Measurements from ENCODE around the gene CLNK. TPM values are rescaled to one million over a fixed set of nuclear protein-coding genes. Genes with fewer than 3 reads are reported as not detected.

The CLNK gene
- total RNA-seq, 1 experiment from 2014 or later: not detected

- H3K27me3 ChIP-seq (ENCODE audit: insufficient read depth, low read length): no peaks in the 10 kb centered on the region
- H3K4me2 ChIP-seq (ENCODE audit: low read length): no peak overlapping the region
- no peak for TF ChIP-seq SIN3A (IDR thresholded peaks at IDR 0.05; ENCODE audit: low read depth)
- no peak for TF ChIP-seq ATF3 (IDR thresholded peaks at IDR 0.05)
- no peak for TF ChIP-seq EZH2phosphoT487 (IDR thresholded peaks at IDR 0.05; ENCODE audit: borderline replicate concordance)
- no peak for TF ChIP-seq SRF (IDR thresholded peaks at IDR 0.05; ENCODE audit: low read depth)
- no peak for TF ChIP-seq ZNF274 (IDR thresholded peaks at IDR 0.05; ENCODE audit: low read depth, low read length)
- TF ChIP-seq JUND (IDR thresholded peaks at IDR 0.05): no peak
- no peak for TF ChIP-seq REST (IDR thresholded peaks at IDR 0.05; ENCODE audit: low read depth)
- no peak for TF ChIP-seq POLR2AphosphoS5 (IDR thresholded peaks at IDR 0.05; ENCODE audit: low read depth, low read length)
- TF ChIP-seq CTCF (IDR thresholded peaks at IDR 0.05 in 2 of 3, conservative IDR thresholded peaks at IDR 0.05 in 1 of 3; ENCODE audit: borderline replicate concordance in 1 of 3, insufficient read depth in 1 of 3, low read depth in 2 of 3, low read length in 2 of 3): no peak
- TF ChIP-seq CBX3 (IDR thresholded peaks at IDR 0.05; ENCODE audit: low read depth): no peak
- TF ChIP-seq TCF7L2 (IDR thresholded peaks at IDR 0.05; ENCODE audit: borderline replicate concordance, extremely low read depth, insufficient read depth, insufficient read length): no peak
- no peak for TF ChIP-seq EZH2 (IDR thresholded peaks at IDR 0.05)
- no peak for TF ChIP-seq ELF1 (IDR thresholded peaks at IDR 0.05; ENCODE audit: borderline replicate concordance, low read depth)
- TF ChIP-seq FOSL1 (IDR thresholded peaks at IDR 0.05; ENCODE audit: low read depth): no peak
- no peak for TF ChIP-seq CEBPB (IDR thresholded peaks at IDR 0.05; ENCODE audit: low read depth)
- TF ChIP-seq RAD21 (IDR thresholded peaks at IDR 0.05; ENCODE audit: low read depth): no peak
- TF ChIP-seq SP1 (IDR thresholded peaks at IDR 0.05; ENCODE audit: low read depth): no peak
- no peak for TF ChIP-seq ZFX (IDR thresholded peaks at IDR 0.05)
- TF ChIP-seq POLR2A (IDR thresholded peaks at IDR 0.05; ENCODE audit: borderline replicate concordance, extremely low read depth, insufficient read depth, insufficient read length): no peak
- no peak for TF ChIP-seq EGR1 (IDR thresholded peaks at IDR 0.05; ENCODE audit: low read depth)
- ChIA-PET CTCF (no interaction called here), RAD21 (ENCODE audit: low non-redundant PET in 1 of 2, low total read pairs in 2 of 2, uncharacterized antibody in 2 of 2, unreplicated experiment in 2 of 2) (no interaction called here), POLR2A (no interaction called here)
- no peaks in the 10 kb centered on the region for H3K9me3 ChIP-seq (ENCODE audit: control insufficient read depth in 1 of 2, insufficient read depth in 1 of 2, low read depth in 1 of 2, low read length in 2 of 2)
- no peak overlapping the region for H3K4me3 ChIP-seq (replicated peaks in 1 of 2; ENCODE audit: low read depth in 1 of 2, low read length in 2 of 2)
- H3K4me1 ChIP-seq (ENCODE audit: control insufficient read depth in 1 of 2, insufficient read depth in 2 of 2, low read length in 2 of 2): peaks cover 0 to 3% of the 10 kb centered on the region in 2 experiments; a peak in 1 of 4 replicates
- no peaks in the 10 kb centered on the region for H3K79me2 ChIP-seq (ENCODE audit: insufficient read depth, low read length)
- H3K36me3 ChIP-seq (ENCODE audit: control insufficient read depth in 1 of 2, insufficient read depth in 2 of 2, low read length in 2 of 2): no peaks in the 10 kb centered on the region
- H2AFZ ChIP-seq (ENCODE audit: low read depth, low read length, poor library complexity, severe bottlenecking): no peak overlapping the region
- DNase-seq (ENCODE audit: low read depth, low spot score) (no peak), ATAC-seq (no peak)
- no peak overlapping the region for H3K27ac ChIP-seq (ENCODE audit: low read depth, low read length)
- H3K9ac ChIP-seq (ENCODE audit: low read length): no peak overlapping the region
- BruUV-seq (replicated peaks): no TSS peak
- H3K9me2 ChIP-seq (ENCODE audit: insufficient read depth): no peaks in the 10 kb centered on the region
- intact Hi-C loops (cut with micrococcal nuclease): no loop called here
- no peaks in the 10 kb centered on the region for H4K20me1 ChIP-seq (ENCODE audit: insufficient read depth)
Measured at GRCh38 chr4:10727140-10727880, 42.7 kb upstream of the CLNK start.

All from HCT116 (cell line).